HG03135 (cell line): ENCODE results near the gene LCOR.
A peak's percentile ranks its signal among the peaks of the same experiment; 100 is the strongest.
"Not testable (repeated sequence)": the region's sequence is repeated elsewhere in the genome, so short reads cannot be mapped to it uniquely, and the experiment has no call there.

ENCODE experiments used
- ATAC-seq: cut with Tn5 transposase; IDR thresholded peaks from one replicate; pipeline ENCODE4 v1.9.1; 2021; ENCODE audit warnings: mild to moderate bottlenecking, moderate library complexity; ENCODE audit not compliant: unreplicated experiment

LCOR gene

GRCh38 chr10:96924861-96925260 is 92.8 kb downstream of the LCOR start:
- ATAC-seq: no peak

GRCh38 chr10:96930469-96930868 is 98.4 kb downstream of the LCOR start:
- ATAC-seq: no peak

GRCh38 chr10:96935148-96935547 is 103.0 kb downstream of the LCOR start:
- ATAC-seq: no peak

GRCh38 chr10:96935810-96936209 is 103.7 kb downstream of the LCOR start:
- ATAC-seq: no peak

GRCh38 chr10:96943161-96943560 is 111.1 kb downstream of the LCOR start:
- ATAC-seq: not testable (repeated sequence)

GRCh38 chr10:96947036-96947435 is 114.9 kb downstream of the LCOR start:
- no peak for ATAC-seq

GRCh38 chr10:96949039-96949683 is 117.1 kb downstream of the LCOR start:
- ATAC-seq: no peak

GRCh38 chr10:96951954-96952353 is 119.9 kb downstream of the LCOR start:
- no peak for ATAC-seq

GRCh38 chr10:96955794-96956193 is 123.7 kb downstream of the LCOR start:
- ATAC-seq: no peak

- ATAC-seq: no peak
Observed at GRCh38 chr10:96958071-96958470, 126.0 kb downstream of the LCOR start.

GRCh38 chr10:96959733-96960132 is 127.6 kb downstream of the LCOR start:
- no peak for ATAC-seq

- no peak for ATAC-seq
Observed at GRCh38 chr10:96960872-96961271, 128.8 kb downstream of the LCOR start.

- ATAC-seq: no peak
Observed at GRCh38 chr10:96964131-96964530, 132.0 kb downstream of the LCOR start.

GRCh38 chr10:96967847-96968246 is 135.7 kb downstream of the LCOR start:
- ATAC-seq: no peak

- no peak for ATAC-seq
Observed at GRCh38 chr10:96968682-96969423, 136.8 kb downstream of the LCOR start.

- no peak for ATAC-seq
Observed at GRCh38 chr10:96971324-96971723, 139.2 kb downstream of the LCOR start.

GRCh38 chr10:96972264-96972663 is 140.2 kb downstream of the LCOR start:
- ATAC-seq: no peak

- ATAC-seq: no peak
Observed at GRCh38 chr10:96973809-96974747, 142.0 kb downstream of the LCOR start.

- no peak for ATAC-seq
Observed at GRCh38 chr10:96975136-96975535, 143.0 kb downstream of the LCOR start.

- ATAC-seq: peak; percentile 67
Observed at GRCh38 chr10:96978621-96979154, 146.6 kb downstream of the LCOR start.
